HCT116 (cell line): ENCODE measurements around the gene GABRE. TPM values are rescaled to one million over a fixed set of nuclear protein-coding genes. Genes with fewer than 3 reads are reported as not detected.

Source experiments
- ATAC-seq: fragments of 200-7000 bp; cut with Tn5 transposase; 2 replicates; pipeline ENCODE4 v1.9.1; 2020; ENCODE audit warnings: mild to moderate bottlenecking, moderate library complexity
- Bru-seq: library from RNA; stranded (reverse); fragments of 400-500 nt; gene quantifications from one replicate; lab custom pipeline; 2021; lab: Mats Ljungman, UMichigan
- BruChase-seq, 2 experiments: library from RNA; stranded (reverse); fragments of 400-500 nt; gene quantifications; one replicate each; lab custom pipeline; 2021; lab: Mats Ljungman, UMichigan
- BruUV-seq: library from RNA; stranded (reverse); fragments of 400-500 nt; replicated peaks from 2 replicates; lab custom pipeline; 2021; lab: Mats Ljungman, UMichigan
- CTCF ChIA-PET: fragments of 300-600 bp; sonication (Branson Sonifier 250); formaldehyde crosslinking; loops from one replicate; lab custom pipeline; 2021; ENCODE audit warnings: antibody characterized with exemption; lab: Charles Lee
- POLR2A ChIA-PET: fragments of 300-600, 350-600 bp; sonication (Branson Sonifier 250); formaldehyde crosslinking; loops from one replicate; lab custom pipeline; 2021; ENCODE audit warnings: antibody characterized with exemption; lab: Charles Lee
- RAD21 ChIA-PET, 2 experiments: fragments of 300-600 bp; sonication (Branson Sonifier 250); formaldehyde crosslinking; loops; one replicate each; lab custom pipeline; 2023; ENCODE audit warnings: low total read pairs in 2 of 2; ENCODE audit not compliant: uncharacterized antibody in 2 of 2, unreplicated experiment in 2 of 2, low non-redundant PET in 1 of 2; lab: Charles Lee
- DNase-seq: peaks from one replicate; pipeline ENCODE4 v3.0.0-alpha.2; 2010; ENCODE audit warnings: low read depth, low spot score
- H2AFZ ChIP-seq: fragments of 200-600 bp; shearing (Covaris generic), sonication (generic); 2 replicates; pipeline ENCODE4 v1.6.1; 2017; ENCODE audit warnings: low read depth, mixed run types, mixed read lengths, antibody characterized with exemption, low read length; ENCODE audit not compliant: poor library complexity, severe bottlenecking
- H3K27ac ChIP-seq: 2 replicates; pipeline ENCODE4 v1.5.1; 2012; ENCODE audit warnings: low read depth, low read length
- H3K27me3 ChIP-seq: fragments of 200-600 bp; sonication (generic); 2 replicates; pipeline ENCODE4 v1.6.1; 2016; ENCODE audit warnings: mixed run types, low read length, mixed read lengths; ENCODE audit not compliant: insufficient read depth
- H3K36me3 ChIP-seq, 2 experiments: fragments of 200-500 bp in 1 of 2; fragments of 200-600 bp in 1 of 2; sonication (Bioruptor generic) in 1 of 2; sonication (generic) in 1 of 2; 2 replicates each; pipeline versions ENCODE4 v1.5.1 to v1.6.1; 2014 to 2016; ENCODE audit warnings: low read length in 2 of 2, inconsistent platforms in 1 of 2, mixed read lengths in 1 of 2, mixed run types in 1 of 2; ENCODE audit not compliant: insufficient read depth in 2 of 2, control insufficient read depth in 1 of 2
- H3K4me1 ChIP-seq, 2 experiments: fragments of 200-600 bp in 1 of 2; sonication (generic) in 1 of 2; 2 replicates each; pipeline versions ENCODE4 v1.5.1 to v1.6.1; 2012 to 2017; ENCODE audit warnings: low read length in 2 of 2, inconsistent platforms in 1 of 2, mild to moderate bottlenecking in 1 of 2, mixed read lengths in 1 of 2, mixed run types in 1 of 2, moderate library complexity in 1 of 2; ENCODE audit not compliant: insufficient read depth in 2 of 2, control insufficient read depth in 1 of 2
- H3K4me2 ChIP-seq: fragments of 200-600 bp; sonication (generic); 2 replicates; pipeline ENCODE4 v1.6.1; 2017; ENCODE audit warnings: mixed run types, low read length, mixed read lengths
- H3K4me3 ChIP-seq, 2 experiments: fragments of 200-600 bp in 1 of 2; sonication (generic) in 1 of 2; replicated peaks in 1 of 2; 2 replicates each; pipeline ENCODE4 v1.5.1; 2011 to 2016; ENCODE audit warnings: low read length in 2 of 2, control low read depth in 1 of 2, low read depth in 1 of 2, mild to moderate bottlenecking in 1 of 2, mixed read lengths in 1 of 2, mixed run types in 1 of 2
- H3K79me2 ChIP-seq: fragments of 200-600 bp; sonication (generic); 2 replicates; pipeline ENCODE4 v1.6.1; 2017; ENCODE audit warnings: mild to moderate bottlenecking, mixed run types, low read length, moderate library complexity, mixed read lengths; ENCODE audit not compliant: insufficient read depth
- H3K9ac ChIP-seq: fragments of 200-600 bp; sonication (generic); 2 replicates; pipeline ENCODE4 v1.6.1; 2016; ENCODE audit warnings: low read length, mixed read lengths
- H3K9me2 ChIP-seq: fragments of 200-600 bp; sonication (generic), shearing (Covaris generic); 2 replicates; pipeline ENCODE4 v1.6.1; 2017; ENCODE audit warnings: mixed run types, mild to moderate bottlenecking, moderate library complexity; ENCODE audit not compliant: insufficient read depth
- H3K9me3 ChIP-seq, 2 experiments: fragments of 200-500 bp in 1 of 2; fragments of 200-600 bp in 1 of 2; sonication (Bioruptor generic) in 1 of 2; sonication (generic) in 1 of 2; 2 replicates each; pipeline ENCODE4 v1.6.1; 2014 to 2017; ENCODE audit warnings: low read length in 2 of 2, mixed read lengths in 2 of 2, inconsistent platforms in 1 of 2, low read depth in 1 of 2, mild to moderate bottlenecking in 1 of 2, mixed run types in 1 of 2, moderate library complexity in 1 of 2; ENCODE audit not compliant: control insufficient read depth in 1 of 2, insufficient read depth in 1 of 2
- H4K20me1 ChIP-seq: fragments of 200-600 bp; sonication (generic), shearing (Covaris generic); 2 replicates; pipeline ENCODE4 v1.6.1; 2017; ENCODE audit warnings: mixed run types, mild to moderate bottlenecking, moderate library complexity; ENCODE audit not compliant: insufficient read depth
- CBX3 ChIP-seq: IDR thresholded peaks from 2 replicates; pipeline ENCODE4 v1.6.1; 2012; ENCODE audit warnings: low read depth
- CEBPB ChIP-seq: IDR thresholded peaks from 2 replicates; pipeline ENCODE4 v1.6.1; 2012; ENCODE audit warnings: low read depth
- EGR1 ChIP-seq: IDR thresholded peaks from 2 replicates; pipeline ENCODE4 v1.6.1; 2012; ENCODE audit warnings: low read depth
- ELF1 ChIP-seq: IDR thresholded peaks from 2 replicates; pipeline ENCODE4 v1.6.1; 2012; ENCODE audit warnings: low read depth, borderline replicate concordance
- EZH2phosphoT487 ChIP-seq: fragments of 200-600 bp; IDR thresholded peaks from 2 replicates; pipeline ENCODE4 v1.6.1; 2018; ENCODE audit warnings: antibody characterized with exemption, borderline replicate concordance
- FOSL1 ChIP-seq: IDR thresholded peaks from 2 replicates; pipeline ENCODE4 v1.6.1; 2012; ENCODE audit warnings: low read depth
- JUND ChIP-seq: IDR thresholded peaks from 2 replicates; pipeline ENCODE4 v1.6.1; 2012
- POLR2A ChIP-seq: IDR thresholded peaks from 2 replicates; pipeline ENCODE4 v1.7.0; 2011; ENCODE audit warnings: borderline replicate concordance; ENCODE audit not compliant: insufficient read depth, insufficient read length; ENCODE audit errors: extremely low read depth
- POLR2AphosphoS5 ChIP-seq: IDR thresholded peaks from 2 replicates; pipeline ENCODE4 v1.6.1; 2011; ENCODE audit warnings: mild to moderate bottlenecking, low read depth, low read length, moderate library complexity
- RAD21 ChIP-seq: IDR thresholded peaks from 2 replicates; pipeline ENCODE4 v1.6.1; 2012; ENCODE audit warnings: low read depth, mild to moderate bottlenecking
- SIN3A ChIP-seq: IDR thresholded peaks from 2 replicates; pipeline ENCODE4 v1.6.1; 2012; ENCODE audit warnings: low read depth
- SRF ChIP-seq: IDR thresholded peaks from 2 replicates; pipeline ENCODE4 v1.6.1; 2012; ENCODE audit warnings: low read depth
- TCF7L2 ChIP-seq: IDR thresholded peaks from 2 replicates; pipeline ENCODE4 v1.7.0; 2011; ENCODE audit warnings: borderline replicate concordance, inconsistent platforms; ENCODE audit not compliant: insufficient read depth, insufficient read length; ENCODE audit errors: extremely low read depth
- YY1 ChIP-seq: IDR thresholded peaks from 2 replicates; pipeline ENCODE4 v1.6.1; 2011; ENCODE audit warnings: low read length, low read depth, moderate library complexity, mild to moderate bottlenecking; ENCODE audit not compliant: insufficient replicate concordance; ENCODE audit errors: extremely low read depth
- ZNF274 ChIP-seq: fragments of 200-500 bp; sonication (Bioruptor generic); IDR thresholded peaks from 2 replicates; pipeline ENCODE4 v1.6.1; 2014; ENCODE audit warnings: mild to moderate bottlenecking, low read depth, low read length, inconsistent platforms
- intact Hi-C: fragments of 100-400 bp; cut with micrococcal nuclease; formaldehyde crosslinking; loops from 2 replicates; pipeline ENCODE4 v1.10.0; 2022
- long read RNA-seq: library from polyadenylated mRNA; unstranded; transcript quantifications from one replicate; pipeline ENCODE4 v2.0.0, GENCODE V29; 2021; ENCODE audit not compliant: unreplicated experiment
- polyA plus RNA-seq: library from polyadenylated mRNA; unstranded; fragments of >200 nt; gene quantifications from 2 replicates; pipeline ENCODE4 v1.2.1, GENCODE V29; 2012; ENCODE audit warnings: missing spikeins
- total RNA-seq: library from RNA; stranded (reverse); gene quantifications from one replicate; pipeline ENCODE4 v1.2.1, GENCODE V29; 2021; ENCODE audit not compliant: unreplicated experiment
- TF ChIP-seq, protein P1 (sequence below): IDR thresholded peaks from 2 replicates; pipeline ENCODE4 v1.6.1; 2011; ENCODE audit warnings: mild to moderate bottlenecking, low read length, moderate library complexity; ENCODE audit not compliant: insufficient replicate concordance; ENCODE audit errors: extremely low read depth
- TF ChIP-seq, protein P2 (sequence below): IDR thresholded peaks from 2 replicates; pipeline ENCODE4 v1.6.1; 2012

GABRE gene
- total RNA-seq (3.9 TPM), Bru-seq, nascent RNA (percentile 44 among the genes with signal in this experiment), BruChase-seq, experiment 1, labeled RNA remaining after a 6-hour chase (percentile 34 among the genes with signal in this experiment), BruChase-seq, experiment 2, labeled RNA remaining after a 2-hour chase (percentile 47 among the genes with signal in this experiment)
- polyA plus RNA-seq = 2.1 and 3.0 TPM in 2 replicates
- long read RNA-seq = 0 reads

- H2AFZ ChIP-seq = no peak within 1 kb of the TSS
- POLR2A ChIA-PET = interaction anchor here (0.6 to 2.2 kb wide), 2 partner anchors 9 to 450 kb away, joined by 3 to 7 read pairs; no protein-coding TSS in a partner anchor
Observed at GRCh38 chrX:151974336-151975227, at the start of gene GABRE. Gene GABRE (minus strand): TSS chrX:151974676. CDS start chrX:151974625, 51 bp downstream.

More at GRCh38 chrX:151974336-151975227, at the start of gene GABRE:
- no TSS peak for BruUV-seq
- intact Hi-C loops = no loop called here
- peak within 1 kb of the TSS; percentile 46 for H3K9ac ChIP-seq
- no peak within 1 kb of the TSS for H3K27ac ChIP-seq
- H3K9me3 ChIP-seq = no peaks in the 10 kb centered on the region
- ATAC-seq (peak; percentile 85), DNase-seq (no peak)
- H3K4me3 ChIP-seq = peak within 1 kb of the TSS; percentile 38 to 57
- no peaks in the 10 kb centered on the region for H3K36me3 ChIP-seq
- no peak for TF ChIP-seq JUND
- TF ChIP-seq, protein P1, sequence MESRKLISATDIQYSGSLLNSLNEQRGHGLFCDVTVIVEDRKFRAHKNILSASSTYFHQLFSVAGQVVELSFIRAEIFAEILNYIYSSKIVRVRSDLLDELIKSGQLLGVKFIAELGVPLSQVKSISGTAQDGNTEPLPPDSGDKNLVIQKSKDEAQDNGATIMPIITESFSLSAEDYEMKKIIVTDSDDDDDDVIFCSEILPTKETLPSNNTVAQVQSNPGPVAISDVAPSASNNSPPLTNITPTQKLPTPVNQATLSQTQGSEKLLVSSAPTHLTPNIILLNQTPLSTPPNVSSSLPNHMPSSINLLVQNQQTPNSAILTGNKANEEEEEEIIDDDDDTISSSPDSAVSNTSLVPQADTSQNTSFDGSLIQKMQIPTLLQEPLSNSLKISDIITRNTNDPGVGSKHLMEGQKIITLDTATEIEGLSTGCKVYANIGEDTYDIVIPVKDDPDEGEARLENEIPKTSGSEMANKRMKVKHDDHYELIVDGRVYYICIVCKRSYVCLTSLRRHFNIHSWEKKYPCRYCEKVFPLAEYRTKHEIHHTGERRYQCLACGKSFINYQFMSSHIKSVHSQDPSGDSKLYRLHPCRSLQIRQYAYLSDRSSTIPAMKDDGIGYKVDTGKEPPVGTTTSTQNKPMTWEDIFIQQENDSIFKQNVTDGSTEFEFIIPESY = no peak
- TF ChIP-seq POLR2A = no peak
- no peak for TF ChIP-seq EGR1
- TF ChIP-seq YY1 = no peak
- no peak for TF ChIP-seq ZNF274
- no peak for TF ChIP-seq ELF1
- TF ChIP-seq POLR2AphosphoS5 = peak; percentile 68
- no peak for TF ChIP-seq CEBPB
- TF ChIP-seq, protein P2, sequence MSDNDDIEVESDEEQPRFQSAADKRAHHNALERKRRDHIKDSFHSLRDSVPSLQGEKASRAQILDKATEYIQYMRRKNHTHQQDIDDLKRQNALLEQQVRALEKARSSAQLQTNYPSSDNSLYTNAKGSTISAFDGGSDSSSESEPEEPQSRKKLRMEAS = peak; percentile 41
- TF ChIP-seq TCF7L2 = no peak
- TF ChIP-seq RAD21 = no peak
- TF ChIP-seq CBX3 = no peak
- no peak for TF ChIP-seq SIN3A
- no peak for TF ChIP-seq SRF
- no peak for TF ChIP-seq EZH2phosphoT487
- TF ChIP-seq FOSL1 = no peak
- H3K4me2 ChIP-seq = peak within 1 kb of the TSS; percentile 77
- peaks cover 15 to 29% of the 10 kb centered on the region in 2 experiments; a peak in 3 of 4 replicates for H3K4me1 ChIP-seq
- ChIA-PET RAD21 (no interaction called here), CTCF (no interaction called here)
- no peaks in the 10 kb centered on the region; the same call in 1 of the 2 replicates for H3K27me3 ChIP-seq
- H3K9me2 ChIP-seq = no peaks in the 10 kb centered on the region
- no peaks in the 10 kb centered on the region for H3K79me2 ChIP-seq
- H4K20me1 ChIP-seq = no peaks in the 10 kb centered on the region
